Stimulated activated CD4-positive, alpha-beta T cell treated with anti-CD3 and anti-CD28 coated beads, Interleukin-12 subunit alpha, Interleukin-12 subunit beta, amount 100 ng/mL, for 48 hours (primary cell): ENCODE results near the gene LY6G6C.

Experiments
- DNase-seq, 3 donors: peaks; one replicate each; pipeline ENCODE4 v3.0.0-alpha.2; 2020; ENCODE audit warnings: low read depth in 2 of 3, low spot score in 1 of 3

LY6G6C gene

DNA sequence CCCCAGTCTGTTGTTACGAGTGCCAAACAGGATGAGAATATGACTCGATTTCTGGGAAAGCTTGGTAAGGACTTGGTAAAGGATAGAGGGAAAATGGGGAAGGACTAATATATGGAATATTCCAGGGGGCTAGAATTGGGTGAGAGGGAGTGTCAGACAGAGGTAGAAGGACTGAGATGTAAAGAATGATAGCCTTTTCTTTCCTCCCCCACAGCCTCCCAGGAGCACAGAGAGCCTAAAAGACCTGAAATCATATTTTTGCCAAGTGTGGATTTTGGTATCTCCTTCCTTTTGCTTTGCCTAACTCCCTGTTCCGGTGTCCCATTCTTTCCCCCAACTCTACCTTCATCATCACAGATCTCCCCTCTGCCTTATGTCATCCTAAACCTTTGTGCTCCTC, 21.3 kb upstream of the LY6G6C start:
- no peak for DNase-seq

DNA sequence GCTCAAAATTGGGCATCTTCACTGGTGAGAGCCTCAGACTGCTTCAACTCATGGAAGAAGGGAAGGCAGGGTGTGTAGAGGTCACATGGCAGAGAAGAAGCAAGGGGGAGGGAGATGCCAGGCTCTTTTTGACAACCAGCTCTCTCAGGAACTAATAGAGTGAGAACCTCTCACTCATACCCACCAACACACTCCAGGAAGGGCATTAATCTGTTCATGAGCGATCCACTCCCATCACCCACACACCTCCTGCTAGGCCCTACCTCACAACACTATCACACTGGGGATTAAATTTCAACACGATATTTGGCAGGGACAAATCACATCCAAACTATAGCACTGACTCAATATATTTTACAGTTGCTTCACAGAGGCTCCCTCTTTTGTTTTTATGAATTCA, 20.3 kb upstream of the LY6G6C start:
- no peak for DNase-seq

DNA sequence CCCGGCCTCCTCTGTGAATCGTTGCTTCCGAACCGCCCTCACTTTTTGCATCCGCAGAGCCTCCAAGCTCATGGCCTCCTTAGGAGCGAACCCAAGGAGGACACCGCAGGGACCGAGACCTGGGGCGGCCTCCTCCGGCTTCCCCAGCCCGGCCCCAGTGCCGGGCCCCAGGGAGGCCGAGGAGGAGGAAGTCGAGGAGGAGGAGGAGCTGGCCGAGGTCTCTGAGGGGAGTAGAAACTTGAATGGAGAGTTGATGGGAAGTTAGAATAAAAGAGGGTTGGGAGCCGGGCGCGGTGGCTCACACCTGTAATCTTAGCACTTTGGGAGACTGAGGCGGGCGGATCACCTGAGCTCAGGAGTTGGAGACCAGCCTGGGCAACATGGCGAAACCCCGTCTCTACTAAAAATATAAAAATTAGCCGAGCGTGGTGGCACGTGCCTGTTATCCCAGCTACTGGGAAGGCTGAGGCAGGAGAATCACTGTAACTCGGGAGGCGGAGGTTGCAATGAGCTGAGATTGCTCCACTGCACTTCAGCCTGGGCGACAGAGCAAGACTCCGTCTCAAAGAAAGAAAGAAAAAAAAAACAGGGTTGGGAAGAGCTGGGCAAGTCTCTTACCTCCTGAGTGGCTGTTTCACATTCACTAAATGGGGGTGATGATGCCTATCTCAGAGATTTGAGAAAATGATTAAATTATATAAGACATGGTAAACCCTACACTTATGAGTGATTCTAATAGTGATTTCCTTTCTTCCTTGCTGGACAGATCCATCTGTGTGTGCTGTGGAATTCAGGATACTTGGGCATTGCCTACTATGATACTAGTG, 19.1 kb upstream of the LY6G6C start:
- DNase-seq, result no peak

DNA sequence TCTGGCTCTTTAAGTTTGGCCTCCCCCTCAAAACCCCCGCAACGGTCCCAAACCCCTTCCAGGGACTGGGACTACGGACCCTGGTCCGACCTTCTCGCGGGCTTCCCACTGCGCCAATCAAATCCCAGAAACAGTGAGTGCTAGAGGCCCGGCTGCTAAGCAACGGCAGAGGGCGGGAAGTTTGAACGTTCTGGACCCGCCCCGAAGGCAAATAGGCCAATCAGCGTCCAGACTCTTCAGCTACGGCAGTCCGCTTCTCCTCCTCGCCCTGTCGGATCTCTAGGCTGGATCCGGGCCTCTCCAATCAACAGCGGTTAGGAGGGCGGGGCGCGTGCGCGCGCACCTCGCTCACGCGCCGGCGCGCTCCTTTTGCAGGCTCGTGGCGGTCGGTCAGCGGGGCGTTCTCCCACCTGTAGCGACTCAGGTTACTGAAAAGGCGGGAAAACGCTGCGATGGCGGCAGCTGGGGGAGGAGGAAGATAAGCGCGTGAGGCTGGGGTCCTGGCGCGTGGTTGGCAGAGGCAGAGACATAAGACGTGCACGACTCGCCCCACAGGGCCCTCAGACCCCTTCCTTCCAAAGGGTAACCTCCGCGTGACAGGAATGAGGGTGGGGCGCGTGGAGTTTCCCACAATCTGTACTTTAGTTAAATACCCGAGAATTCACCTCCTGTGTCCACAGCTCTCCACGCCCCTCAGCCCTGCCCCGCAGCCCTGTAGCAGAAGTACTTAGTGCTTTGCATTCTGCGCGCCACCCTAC, 18.3 kb upstream of the LY6G6C start, which contains the start of gene MSH5:
Gene MSH5 (plus strand): TSS at position 367 of the 758 bp plus-strand sequence. CDS start 462 bp downstream, outside the sequence.
- peak; percentile 92 to 96 (median 94) for DNase-seq

GRCh38 chr6:31737991-31738979, 16.7 kb upstream of the LY6G6C start:
- DNase-seq, result peak in 2 of 3 donors; percentile 50 to 56

- no peak for DNase-seq
Observed at GRCh38 chr6:31737315-31737990, 15.9 kb upstream of the LY6G6C start.

GRCh38 chr6:31736768-31737314, 15.3 kb upstream of the LY6G6C start:
- DNase-seq, result no peak

GRCh38 chr6:31736021-31736767, 14.6 kb upstream of the LY6G6C start, which contains the start of gene CLIC1:
Gene CLIC1, minus strand, starts transcription at chr6:31736530. Its CDS starts 230 bp downstream, at chr6:31736300.
- peak; percentile 68 to 79 (median 79) for DNase-seq

DNA sequence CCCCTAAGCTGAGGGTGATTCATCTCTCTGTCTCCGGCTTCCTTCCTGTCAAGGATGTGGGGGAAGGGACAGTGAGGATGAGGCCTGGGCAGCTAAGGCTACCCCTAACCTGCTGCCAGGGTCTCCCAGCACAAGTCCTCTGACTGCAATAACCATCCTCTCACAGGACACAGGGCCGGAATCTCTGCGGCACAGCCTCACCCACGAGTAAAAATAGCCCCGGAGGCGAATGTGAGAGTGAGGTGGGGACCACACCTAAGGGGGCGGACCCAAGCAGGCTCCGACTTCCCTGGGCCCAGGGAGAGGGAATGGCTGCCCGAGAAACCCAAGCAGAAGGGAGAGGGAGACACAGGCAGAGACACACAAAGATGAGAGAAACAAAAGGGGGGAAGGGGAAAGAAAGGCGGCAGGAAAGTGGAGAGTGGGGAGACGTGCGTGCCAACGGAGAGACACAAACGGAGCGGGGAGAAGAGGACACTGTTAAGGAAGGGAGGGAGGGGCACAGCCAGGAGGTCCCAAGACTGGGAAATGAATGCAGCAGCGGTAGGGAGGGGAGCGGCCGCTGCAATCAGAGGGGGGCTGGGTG, 13.4 kb upstream of the LY6G6C start:
- DNase-seq, result peak in 1 of 3 donors; percentile 31

DNA sequence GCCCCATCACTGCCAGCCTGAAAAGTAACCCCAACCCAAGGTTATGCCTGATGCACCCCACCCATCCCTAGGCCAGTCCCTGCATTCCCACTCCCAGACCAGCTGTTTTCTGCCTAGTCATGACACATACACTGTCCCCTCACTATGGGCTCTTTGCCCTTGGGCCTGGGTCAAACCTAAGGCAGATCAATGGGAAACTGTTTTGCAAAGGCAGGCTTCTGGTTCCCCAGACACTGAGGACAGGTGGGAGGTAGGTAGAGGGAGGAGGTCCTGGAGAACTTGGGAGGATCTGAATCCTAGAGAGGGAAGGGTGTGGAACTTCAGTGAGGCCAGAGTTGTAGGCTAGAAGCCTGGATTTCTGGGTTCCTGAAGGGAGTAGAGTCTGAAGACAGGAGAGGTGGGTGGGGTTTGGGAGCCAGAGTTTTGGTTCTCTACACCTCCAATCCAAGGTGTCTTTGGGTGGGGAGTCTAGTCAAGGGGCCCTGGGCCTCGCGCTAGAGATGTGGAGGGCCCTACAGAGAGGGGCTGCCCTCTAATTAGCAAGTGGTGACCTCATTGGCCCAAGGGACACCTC, 12.8 kb upstream of the LY6G6C start:
- DNase-seq, result no peak

GRCh38 chr6:31733734-31734133, 12.2 kb upstream of the LY6G6C start:
- DNase-seq, result no peak

- DNase-seq, result no peak
Observed at GRCh38 chr6:31732029-31732428, 10.5 kb upstream of the LY6G6C start.

- DNase-seq, result no peak
Observed at GRCh38 chr6:31730631-31731086, 9.1 kb upstream of the LY6G6C start.

DNA sequence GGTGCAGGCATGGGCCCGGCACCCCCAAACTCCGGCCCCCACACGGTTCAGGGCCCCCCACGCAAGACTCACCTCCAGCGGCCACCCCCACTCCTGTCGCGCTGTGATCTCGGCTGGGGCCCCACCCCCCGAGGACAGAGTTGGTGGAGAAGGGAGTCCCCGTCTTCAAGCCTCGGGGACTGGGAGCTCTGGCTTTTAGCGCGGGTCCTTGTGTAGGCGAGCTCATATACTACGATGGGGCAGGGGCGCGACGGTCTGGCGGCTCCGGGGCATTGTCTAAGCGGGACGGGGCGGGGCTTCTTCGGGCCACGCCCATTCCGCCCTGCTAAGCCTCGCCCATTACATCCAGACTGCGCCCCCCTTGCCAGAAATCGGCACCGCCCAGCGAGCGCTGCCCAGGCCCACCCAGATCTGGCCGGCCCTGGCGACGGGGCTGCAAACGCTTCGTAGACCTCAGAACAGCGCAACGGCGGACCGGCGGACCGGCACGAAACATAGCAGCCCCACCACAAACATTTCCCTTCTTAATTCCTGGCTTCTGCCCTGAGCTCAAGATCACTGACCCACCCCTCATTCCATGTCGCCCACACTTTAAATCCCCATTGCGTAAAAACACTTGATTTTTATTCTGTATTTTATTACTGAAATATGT, 8.6 kb upstream of the LY6G6C start:
- DNase-seq, result peak in 2 of 3 donors; percentile 49 to 54

GRCh38 chr6:31729515-31729978, 8.0 kb upstream of the LY6G6C start:
- peak; percentile 52 to 79 (median 73) for DNase-seq

DNA sequence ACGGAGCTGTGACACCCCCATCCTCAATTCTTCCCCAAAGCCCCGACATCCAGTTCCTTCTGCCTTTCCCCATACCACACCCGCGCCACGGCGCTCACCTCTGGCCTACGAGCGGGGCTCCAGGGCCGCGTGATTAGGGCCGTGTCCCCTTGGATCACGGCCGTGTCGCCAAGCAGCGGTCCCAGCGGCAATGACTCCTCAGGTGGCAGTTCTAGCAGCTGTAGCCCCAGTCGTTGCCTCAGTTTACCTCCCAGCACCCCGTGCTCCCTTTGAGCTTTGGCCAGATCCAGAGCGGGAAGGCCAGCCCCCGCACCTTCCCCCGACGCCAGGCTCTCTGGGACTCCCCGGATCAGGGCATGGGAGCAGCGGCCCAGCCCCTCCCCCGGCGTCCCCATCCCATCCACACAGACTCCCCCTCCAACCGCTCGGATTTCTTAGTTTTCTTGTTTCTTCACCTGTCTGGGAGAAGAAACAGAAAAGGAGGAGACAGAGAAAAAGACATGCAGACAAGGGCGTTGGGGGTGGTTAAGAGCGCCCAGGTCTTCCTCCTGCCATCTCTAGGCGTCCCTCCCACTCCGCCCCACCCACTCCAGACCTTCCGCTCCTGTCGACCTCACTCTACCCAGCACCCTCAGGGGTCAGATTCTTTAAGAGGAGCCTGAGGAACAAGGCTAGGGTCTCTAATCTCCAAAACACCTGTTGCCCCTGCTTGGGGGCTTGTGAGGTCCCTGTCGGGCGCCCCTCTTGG, 7.4 kb upstream of the LY6G6C start, which contains the start of gene DDAH2:
Gene DDAH2 (minus strand): TSS at position 533 of the 748 bp plus-strand sequence. CDS start 138 bp downstream, at position 395.
- DNase-seq, result no peak
